ENCODE data around the gene ROM1. TPM values are rescaled to one million over a fixed set of nuclear protein-coding genes. Genes with fewer than 3 reads are reported as not detected.
"Not testable (repeated sequence)": the region's sequence is repeated elsewhere in the genome, so short reads cannot be mapped to it uniquely, and the experiment has no call there.

ROM1 gene
- polyA plus RNA-seq, 6 donors from 2014 or later, result 0.55 to 1.6 (median 0.66) TPM; not detected in 1

GRCh38 chr11:62649486-62649885 lies 36.4 kb downstream of the ROM1 start:
- Mint-ChIP-seq H3K9me3 (peaks cover 0 to 4% (median 0%) of the 10 kb centered on the region in 7 donors), H3K27me3 (no peaks in the 10 kb centered on the region), H3K36me3 (no peaks in the 10 kb centered on the region), H3K4me3 (peak overlapping the region in 1 of 8 donors; percentile 45), H3K4me1 (peaks cover 22 to 45% (median 40%) of the 10 kb centered on the region in 3 donors), H3K27ac (peak overlapping the region in 1 of 6 donors; percentile 80)
- DNase-seq, result no peak
- no peak for ATAC-seq (ENCODE audit: low read depth in 2 of 2)

DNA sequence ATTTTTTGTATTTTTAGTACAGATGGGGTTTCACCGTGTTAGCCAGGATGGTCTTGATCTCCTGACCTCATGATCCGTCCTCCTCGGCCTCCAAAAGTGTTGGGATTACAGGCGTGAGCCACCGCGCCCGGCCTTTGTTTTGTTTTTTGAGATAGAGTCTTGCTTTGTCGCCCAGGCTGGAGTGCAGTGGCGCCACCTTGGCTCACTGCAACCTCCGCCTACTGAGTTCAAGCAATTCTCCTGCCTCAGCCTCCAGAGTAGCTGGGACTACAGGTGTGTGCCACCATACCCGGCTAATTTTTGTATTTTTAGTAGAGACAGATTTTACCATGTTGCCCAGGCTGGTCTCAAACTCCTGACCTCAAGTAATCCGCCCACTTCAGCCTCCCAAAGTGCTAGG lies 37.2 kb downstream of the ROM1 start:
- DNase-seq; H3K27me3 Mint-ChIP-seq; H3K27ac Mint-ChIP-seq; H3K9me3 Mint-ChIP-seq; H3K36me3 Mint-ChIP-seq; ATAC-seq (ENCODE audit: low read depth in 2 of 2): not testable (repeated sequence)
- Mint-ChIP-seq H3K4me3 (peak overlapping the region in 2 of 8 donors; percentile 45 to 63), H3K4me1 (peaks cover 19 to 40% (median 38%) of the 10 kb centered on the region in 3 donors)

DNA sequence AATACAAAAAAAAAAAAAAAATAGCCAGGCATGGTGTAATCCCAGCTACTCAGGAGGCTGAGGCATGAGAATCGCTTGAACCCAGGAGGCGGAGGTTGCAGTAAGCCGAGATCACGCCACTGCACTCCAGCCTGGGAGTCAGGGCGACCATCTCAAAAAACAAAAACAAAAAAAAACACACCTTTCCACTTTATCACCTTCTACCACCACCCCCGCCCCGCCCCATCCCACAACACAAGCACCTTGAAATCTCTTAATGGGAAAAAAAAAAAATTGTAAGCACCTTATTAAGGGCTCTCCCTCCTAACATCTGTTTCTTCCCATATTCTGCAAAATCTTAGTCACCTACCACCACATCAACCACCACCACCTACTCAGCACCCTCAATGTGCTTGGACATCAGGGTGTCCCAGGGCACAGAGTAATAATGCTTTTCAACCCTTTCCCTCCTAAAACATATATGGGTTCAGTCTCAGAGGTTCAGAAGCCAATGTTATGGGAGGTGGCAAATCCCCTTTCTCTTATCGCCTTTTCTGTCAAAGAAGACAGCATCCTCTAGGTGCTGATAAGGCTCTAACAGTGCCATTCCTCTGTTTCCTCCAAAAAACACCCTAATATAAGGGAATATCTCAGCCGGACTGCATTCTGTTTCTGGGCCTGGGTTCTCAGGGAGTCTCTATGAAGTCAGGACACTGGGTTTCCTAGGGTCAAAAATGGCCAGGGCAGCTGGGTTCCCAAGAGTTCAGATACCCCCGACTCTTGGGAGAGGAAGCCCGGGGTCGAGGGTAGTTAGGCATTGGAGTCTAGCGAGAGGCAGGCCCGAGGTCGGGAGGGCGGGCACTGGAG lies 39.3 kb downstream of the ROM1 start:
- H3K9me3 Mint-ChIP-seq, result peaks cover 0 to 4% (median 0%) of the 10 kb centered on the region in 7 donors
- no peak for DNase-seq

GRCh38 chr11:62654297-62654696 lies 41.2 kb downstream of the ROM1 start:
- H3K27ac Mint-ChIP-seq, result peak overlapping the region in 3 of 6 donors; percentile 64 to 97 (median 78)
- H3K4me3 Mint-ChIP-seq, result peak overlapping the region; percentile 41 to 91 (median 64)
- peaks cover 0 to 4% (median 0%) of the 10 kb centered on the region in 7 donors for H3K9me3 Mint-ChIP-seq
- peaks cover 10 to 26% (median 24%) of the 10 kb centered on the region in 3 donors for H3K4me1 Mint-ChIP-seq
- H3K27me3 Mint-ChIP-seq, result no peaks in the 10 kb centered on the region
- H3K36me3 Mint-ChIP-seq, result no peaks in the 10 kb centered on the region
- DNase-seq (no peak), ATAC-seq (ENCODE audit: low read depth in 2 of 2) (no peak)

More for the DNA sequence above, 39.3 kb downstream of the ROM1 start:
- no peaks in the 10 kb centered on the region for H3K27me3 Mint-ChIP-seq
- no peak for ATAC-seq (ENCODE audit: low read depth in 2 of 2)
- peaks cover 10 to 26% (median 24%) of the 10 kb centered on the region in 3 donors for H3K4me1 Mint-ChIP-seq
- H3K36me3 Mint-ChIP-seq, result no peaks in the 10 kb centered on the region
- peak overlapping the region; percentile 90 to 97 (median 94) for H3K4me3 Mint-ChIP-seq
- peak overlapping the region; percentile 21 to 95 (median 94) for H3K27ac Mint-ChIP-seq

- no peaks in the 10 kb centered on the region for H3K27me3 Mint-ChIP-seq
- H3K27ac Mint-ChIP-seq, result no peak overlapping the region
- DNase-seq, result no peak
- no peaks in the 10 kb centered on the region for H3K36me3 Mint-ChIP-seq
- H3K4me3 Mint-ChIP-seq, result peak overlapping the region in 1 of 8 donors; percentile 72
- no peak for ATAC-seq (ENCODE audit: low read depth in 2 of 2)
- H3K4me1 Mint-ChIP-seq, result peaks cover 10 to 22% (median 19%) of the 10 kb centered on the region in 3 donors
- peaks cover 0 to 4% (median 0%) of the 10 kb centered on the region in 7 donors for H3K9me3 Mint-ChIP-seq
Observed at GRCh38 chr11:62656796-62657429, 43.9 kb downstream of the ROM1 start.

GRCh38 chr11:62664405-62665074 lies 51.5 kb downstream of the ROM1 start:
- DNase-seq, result no peak
- peak overlapping the region; percentile 95 to 100 (median 97) for H3K4me3 Mint-ChIP-seq
- H3K27me3 Mint-ChIP-seq, result no peaks in the 10 kb centered on the region
- peak overlapping the region; percentile 82 to 99 (median 96) for H3K27ac Mint-ChIP-seq
- H3K36me3 Mint-ChIP-seq, result peaks cover 7% of the 10 kb centered on the region in 2 donors
- peak; percentile 45 to 46 for ATAC-seq (ENCODE audit: low read depth in 2 of 2)
- H3K4me1 Mint-ChIP-seq, result peaks cover 25 to 54% (median 41%) of the 10 kb centered on the region in 3 donors
- no peaks in the 10 kb centered on the region for H3K9me3 Mint-ChIP-seq

Other genes with a start within 250 kb of the ROM1 start
- not detected for gene SCGB1A1, start 194.2 kb upstream of the ROM1 start, polyA plus RNA-seq (ENCODE audit: low read depth in 6 of 6)
- 10 to 100 TPM in 5 of 6 donors, 1 to 10 TPM in 1; 2.0 to 45.3 (median 15.9) TPM for gene AHNAK, start 66.5 kb upstream of the ROM1 start, polyA plus RNA-seq (ENCODE audit: low read depth in 6 of 6)
- 1,000 to 10,000 TPM; 1,313 to 1,862 (median 1,450) TPM for gene EEF1G, start 39.4 kb upstream of the ROM1 start, polyA plus RNA-seq (ENCODE audit: low read depth in 6 of 6)
- gene TUT1, start 21.7 kb upstream of the ROM1 start, polyA plus RNA-seq (ENCODE audit: low read depth in 6 of 6), result 10 to 100 TPM; 12.7 to 20.8 (median 16.2) TPM
- 10 to 100 TPM in 5 of 6 donors, 1 to 10 TPM in 1; 3.4 to 27.5 (median 17.8) TPM for gene MTA2, start 11.4 kb upstream of the ROM1 start, polyA plus RNA-seq (ENCODE audit: low read depth in 6 of 6)
- 10 to 100 TPM in 5 of 6 donors, 1 to 10 TPM in 1; 9.7 to 15.5 (median 12.5) TPM for gene EML3, start 482 bp upstream of the ROM1 start, polyA plus RNA-seq (ENCODE audit: low read depth in 6 of 6)
- 10 to 100 TPM; 26.1 to 43.9 (median 30.8) TPM for gene B3GAT3, start 8.7 kb downstream of the ROM1 start, polyA plus RNA-seq (ENCODE audit: low read depth in 6 of 6)
- 100 to 1,000 TPM; 140 to 158 (median 149) TPM for gene GANAB, start 33.4 kb downstream of the ROM1 start, polyA plus RNA-seq (ENCODE audit: low read depth in 6 of 6)
- 10 to 100 TPM; 18.3 to 40.1 (median 28.7) TPM for gene INTS5, start 40.0 kb downstream of the ROM1 start, polyA plus RNA-seq (ENCODE audit: low read depth in 6 of 6)
- 10 to 100 TPM; 37.9 to 89.1 (median 77.2) TPM for gene C11orf98, start 52.0 kb downstream of the ROM1 start, polyA plus RNA-seq (ENCODE audit: low read depth in 6 of 6)
- gene CSKMT, start 52.1 kb downstream of the ROM1 start, polyA plus RNA-seq (ENCODE audit: low read depth in 6 of 6), result 1 to 10 TPM; 2.1 to 8.4 (median 4.8) TPM
- 10 to 100 TPM in 5 of 6 donors, 1 to 10 TPM in 1; 7.7 to 11.4 (median 10.4) TPM for gene UQCC3, start 58.4 kb downstream of the ROM1 start, polyA plus RNA-seq (ENCODE audit: low read depth in 6 of 6)
- gene LBHD1, start 59.0 kb downstream of the ROM1 start, polyA plus RNA-seq (ENCODE audit: low read depth in 6 of 6), result 10 to 100 TPM in 1 of 6 donors, 1 to 10 TPM in 5; 3.5 to 12.4 (median 5.1) TPM
- gene UBXN1, start 65.8 kb downstream of the ROM1 start, polyA plus RNA-seq (ENCODE audit: low read depth in 6 of 6), result 100 to 1,000 TPM; 150 to 226 (median 216) TPM
- not detected for gene LRRN4CL, start 76.3 kb downstream of the ROM1 start, polyA plus RNA-seq (ENCODE audit: low read depth in 6 of 6)
- 10 to 100 TPM; 49.6 to 98.5 (median 57.6) TPM for gene BSCL2, start 94.2 kb downstream of the ROM1 start, polyA plus RNA-seq (ENCODE audit: low read depth in 6 of 6)
- gene GNG3, start 94.4 kb downstream of the ROM1 start, polyA plus RNA-seq (ENCODE audit: low read depth in 6 of 6), result 10 to 100 TPM in 4 of 6 donors, 1 to 10 TPM in 2; 5.3 to 21.2 (median 16.9) TPM
- 1 to 10 TPM in 4 of 6 donors, under 1 TPM in 2; 0.61 to 2.9 (median 1.1) TPM for gene HNRNPUL2, start 114.2 kb downstream of the ROM1 start, polyA plus RNA-seq (ENCODE audit: low read depth in 6 of 6)
- 10 to 100 TPM; 12.1 to 45.9 (median 21.6) TPM for gene TTC9C, start 115.2 kb downstream of the ROM1 start, polyA plus RNA-seq (ENCODE audit: low read depth in 6 of 6)
- gene ZBTB3, start 140.9 kb downstream of the ROM1 start, polyA plus RNA-seq (ENCODE audit: low read depth in 6 of 6), result 10 to 100 TPM in 1 of 6 donors, 1 to 10 TPM in 5; 3.7 to 12.9 (median 6.4) TPM
- 100 to 1,000 TPM; 249 to 395 (median 290) TPM for gene POLR2G, start 148.3 kb downstream of the ROM1 start, polyA plus RNA-seq (ENCODE audit: low read depth in 6 of 6)
- 10 to 100 TPM in 2 of 6 donors, 1 to 10 TPM in 4; 8.3 to 14.3 (median 9.5) TPM for gene TAF6L, start 158.1 kb downstream of the ROM1 start, polyA plus RNA-seq (ENCODE audit: low read depth in 6 of 6)
- gene TMEM179B, start 174.1 kb downstream of the ROM1 start, polyA plus RNA-seq (ENCODE audit: low read depth in 6 of 6), result 100 to 1,000 TPM; 145 to 275 (median 160) TPM
- gene TMEM223, start 178.7 kb downstream of the ROM1 start, polyA plus RNA-seq (ENCODE audit: low read depth in 6 of 6), result 10 to 100 TPM; 28.9 to 52.5 (median 45.3) TPM
- 100 to 1,000 TPM in 2 of 6 donors, 10 to 100 TPM in 4; 60.9 to 121 (median 90.6) TPM for gene NXF1, start 192.2 kb downstream of the ROM1 start, polyA plus RNA-seq (ENCODE audit: low read depth in 6 of 6)
- 10 to 100 TPM; 46.4 to 64.2 (median 51.5) TPM for gene STX5, start 218.8 kb downstream of the ROM1 start, polyA plus RNA-seq (ENCODE audit: low read depth in 6 of 6)
- gene TEX54, start 219.6 kb downstream of the ROM1 start, polyA plus RNA-seq (ENCODE audit: low read depth in 6 of 6), result 1 to 10 TPM in 5 of 6 donors, not detected in 1; 2.3 to 7.0 (median 3.7) TPM
- gene WDR74, start 226.3 kb downstream of the ROM1 start, polyA plus RNA-seq (ENCODE audit: low read depth in 6 of 6), result 10 to 100 TPM; 42.0 to 77.0 (median 54.6) TPM

All from naive B cell (primary cell).